ENCODE measurements around the gene XG.
"Not testable (repeated sequence)": the region's sequence is repeated elsewhere in the genome, so short reads cannot be mapped to it uniquely, and the experiment has no call there.

XG gene

GRCh38 chrX:2751874-2752300 lies at the start of gene XG:
XG (plus strand) TSS chrX:2752040; CDS start chrX:2752275, 235 bp downstream.
- not testable (repeated sequence) for DNase-seq

- no peak for DNase-seq
These were observed 47.9 kb upstream of the XG start for GRCh38 chrX:2703991-2704369.

- no peak for DNase-seq
These were observed 46.6 kb upstream of the XG start for GRCh38 chrX:2705046-2705832.

GRCh38 chrX:2707334-2707760 lies 44.5 kb upstream of the XG start:
- no peak for DNase-seq

GRCh38 chrX:2708021-2708420 lies 43.8 kb upstream of the XG start:
- DNase-seq, result no peak

- DNase-seq, result no peak
These were observed 43.1 kb upstream of the XG start for GRCh38 chrX:2708592-2709188.

GRCh38 chrX:2709556-2709955 lies 42.3 kb upstream of the XG start:
- DNase-seq, result no peak

GRCh38 chrX:2710041-2710840 lies 41.6 kb upstream of the XG start:
- DNase-seq, result no peak

- no peak for DNase-seq
These were observed 40.4 kb upstream of the XG start for GRCh38 chrX:2711441-2711840.

GRCh38 chrX:2712428-2712827 lies 39.4 kb upstream of the XG start:
- no peak for DNase-seq

- DNase-seq, result no peak
These were observed 38.7 kb upstream of the XG start for GRCh38 chrX:2712890-2713840.

- no peak for DNase-seq
These were observed 37.3 kb upstream of the XG start for GRCh38 chrX:2714551-2714950.

- no peak for DNase-seq
These were observed 36.7 kb upstream of the XG start for GRCh38 chrX:2715066-2715600.

- DNase-seq, result no peak
These were observed 34.5 kb upstream of the XG start for GRCh38 chrX:2717312-2717711.

- no peak for DNase-seq
These were observed 33.0 kb upstream of the XG start for GRCh38 chrX:2718821-2719220.

- no peak for DNase-seq
These were observed 31.9 kb upstream of the XG start for GRCh38 chrX:2719774-2720447.

- DNase-seq, result no peak
These were observed 28.5 kb upstream of the XG start for GRCh38 chrX:2723286-2723879.

GRCh38 chrX:2727264-2727663 lies 24.6 kb upstream of the XG start:
- DNase-seq, result not testable (repeated sequence)

- no peak for DNase-seq
These were observed 19.8 kb upstream of the XG start for GRCh38 chrX:2732076-2732475.

GRCh38 chrX:2732649-2733048 lies 19.2 kb upstream of the XG start:
- no peak for DNase-seq

- DNase-seq, result no peak
These were observed 18.6 kb upstream of the XG start for GRCh38 chrX:2733286-2733685.

Data from NCI-H1930 (cell line).